Dermis microvascular lymphatic vessel endothelial cell (primary cell): ENCODE measurements around the gene FAIM2. TPM values are rescaled to one million over a fixed set of nuclear protein-coding genes. Genes with fewer than 3 reads are reported as not detected.

Source experiments
- DNase-seq, 2 donors: peaks; one replicate each; pipeline versions ENCODE4 v3.0.0 to v3.0.0-alpha.2; 2010; ENCODE audit warnings: low read depth in 2 of 2
- total RNA-seq: library from RNA; depleted of rRNA; stranded (reverse); fragments of >200 nt; gene quantifications from 2 replicates; pipeline ENCODE4 v1.2.1, GENCODE V29; 2014

Gene FAIM2
- total RNA-seq, 1 donor from 2014 or later = not detected

GRCh38 chr12:49825360-49825970 lies 78.2 kb downstream of the FAIM2 start:
- DNase-seq = no peak

GRCh38 chr12:49824895-49825294 lies 78.8 kb downstream of the FAIM2 start:
- peak in 1 of 2 donors; percentile 53 for DNase-seq

GRCh38 chr12:49824416-49824815 lies 79.3 kb downstream of the FAIM2 start:
- DNase-seq = no peak

GRCh38 chr12:49823951-49824350 lies 79.7 kb downstream of the FAIM2 start:
- no peak for DNase-seq

GRCh38 chr12:49823350-49823749 lies 80.3 kb downstream of the FAIM2 start:
- no peak for DNase-seq

- DNase-seq = no peak
Measured at GRCh38 chr12:49821373-49822287, 82.1 kb downstream of the FAIM2 start.

- no peak for DNase-seq
Measured at GRCh38 chr12:49819786-49820185, 83.9 kb downstream of the FAIM2 start.

GRCh38 chr12:49818241-49818895 lies 85.3 kb downstream of the FAIM2 start:
- no peak for DNase-seq

Other genes starting within 250 kb of the FAIM2 start
- 70.0 and 71.4 TPM in 2 replicates for gene FMNL3, start 196.5 kb downstream of the FAIM2 start, total RNA-seq
- 272 and 419 TPM in 2 replicates for gene TMBIM6, start 162.3 kb downstream of the FAIM2 start, total RNA-seq
- gene NCKAP5L, start 75.5 kb downstream of the FAIM2 start, total RNA-seq = 5.5 and 7.8 TPM in 2 replicates
- 1.8 and 3.2 TPM in 2 replicates for gene BCDIN3D, start 60.8 kb downstream of the FAIM2 start, total RNA-seq
- gene AQP2, start 46.8 kb upstream of the FAIM2 start, total RNA-seq = not detected in 2 replicates
- under 0.01 TPM in 1 of 2 replicates, not detected in the other for gene AQP5, start 58.0 kb upstream of the FAIM2 start, total RNA-seq
- gene AQP6, start 69.0 kb upstream of the FAIM2 start, total RNA-seq = not detected in 2 replicates
- 14.8 and 35.8 TPM in 2 replicates for gene RACGAP1, start 121.6 kb upstream of the FAIM2 start, total RNA-seq
- gene ASIC1, start 153.7 kb upstream of the FAIM2 start, total RNA-seq = under 0.01 TPM in 1 of 2 replicates, not detected in the other
- gene SMARCD1, start 181.4 kb upstream of the FAIM2 start, total RNA-seq = 46.6 and 53.4 TPM in 2 replicates
- under 0.01 TPM in 1 of 2 replicates, not detected in the other for gene GPD1, start 200.1 kb upstream of the FAIM2 start, total RNA-seq
- gene COX14, start 208.3 kb upstream of the FAIM2 start, total RNA-seq = 39.1 and 54.7 TPM in 2 replicates